Parathyroid adenoma (tissue), 2 donors: ENCODE data around the gene TTBK1.

ENCODE experiments used
- H2AFZ ChIP-seq: fragments of 300-600 bp; sonication (generic); one replicate; pipeline ENCODE4 v1.7.0; 2017; ENCODE audit warnings: antibody characterized with exemption, mild to moderate bottlenecking
- H3K27ac ChIP-seq: fragments of 300-600 bp; sonication (generic); one replicate; pipeline ENCODE4 v1.7.0; 2017
- H3K27me3 ChIP-seq: fragments of 300-600 bp; sonication (generic); one replicate; pipeline ENCODE4 v1.7.0; 2017; ENCODE audit warnings: low read length; ENCODE audit not compliant: control insufficient read depth, insufficient read depth
- H3K36me3 ChIP-seq: fragments of 300-600 bp; sonication (generic); one replicate; pipeline ENCODE4 v1.7.0; 2017; ENCODE audit warnings: low read length; ENCODE audit not compliant: control insufficient read depth, insufficient read depth
- H3K4me1 ChIP-seq: fragments of 300-600 bp; sonication (generic); one replicate; pipeline ENCODE4 v1.7.0; 2017; ENCODE audit warnings: control low read depth
- H3K4me2 ChIP-seq: fragments of 300-600 bp; sonication (generic); one replicate; pipeline ENCODE4 v1.7.0; 2017; ENCODE audit warnings: low read length
- H3K4me3 ChIP-seq: fragments of 300-600 bp; sonication (generic); one replicate; pipeline ENCODE4 v1.7.0; 2017; ENCODE audit warnings: low read depth, low read length
- H3K79me2 ChIP-seq: fragments of 300-600 bp; sonication (generic); one replicate; pipeline ENCODE4 v1.7.0; 2017; ENCODE audit warnings: control low read depth
- H3K9ac ChIP-seq: fragments of 300-600 bp; sonication (generic); one replicate; pipeline ENCODE4 v1.7.0; 2017; ENCODE audit warnings: mild to moderate bottlenecking
- H3K9me3 ChIP-seq: fragments of 300-600 bp; sonication (generic); one replicate; pipeline ENCODE4 v1.7.0; 2017; ENCODE audit warnings: low read length; ENCODE audit not compliant: control insufficient read depth
- CTCF ChIP-seq: fragments of 300-600 bp; sonication (generic); IDR thresholded peaks from one replicate; pipeline ENCODE4 v1.7.0; 2017; ENCODE audit warnings: antibody characterized with exemption, mild to moderate bottlenecking
- donor health status: primary hyperparathyroidism.

The TTBK1 gene

GRCh38 chr6:43304361-43304760, 61.1 kb downstream of the TTBK1 start:
- H3K4me2 ChIP-seq = no peak overlapping the region
- no peak overlapping the region for H3K9ac ChIP-seq
- H3K9me3 ChIP-seq = no peaks in the 10 kb centered on the region
- no peaks in the 10 kb centered on the region for H3K4me1 ChIP-seq
- no peaks in the 10 kb centered on the region for H3K27me3 ChIP-seq
- no peak for TF ChIP-seq CTCF
- no peak overlapping the region for H3K27ac ChIP-seq
- H3K79me2 ChIP-seq = no peaks in the 10 kb centered on the region
- no peak overlapping the region for H3K4me3 ChIP-seq
- no peaks in the 10 kb centered on the region for H3K36me3 ChIP-seq
- no peak overlapping the region for H2AFZ ChIP-seq

GRCh38 chr6:43304882-43305281, 61.6 kb downstream of the TTBK1 start:
- no peaks in the 10 kb centered on the region for H3K79me2 ChIP-seq
- no peaks in the 10 kb centered on the region for H3K4me1 ChIP-seq
- H3K36me3 ChIP-seq = no peaks in the 10 kb centered on the region
- no peak overlapping the region for H3K4me2 ChIP-seq
- H3K27me3 ChIP-seq = no peaks in the 10 kb centered on the region
- no peak overlapping the region for H3K27ac ChIP-seq
- no peak for TF ChIP-seq CTCF
- H3K4me3 ChIP-seq = no peak overlapping the region
- H3K9me3 ChIP-seq = no peaks in the 10 kb centered on the region
- no peak overlapping the region for H3K9ac ChIP-seq
- no peak overlapping the region for H2AFZ ChIP-seq

- Histone ChIP-seq H3K27me3 (no peaks in the 10 kb centered on the region), H3K79me2 (no peaks in the 10 kb centered on the region), H3K27ac (no peak overlapping the region), H3K4me2 (no peak overlapping the region), H3K9me3 (no peaks in the 10 kb centered on the region), H3K36me3 (no peaks in the 10 kb centered on the region), H3K9ac (no peak overlapping the region), H3K4me3 (no peak overlapping the region), H2AFZ (no peak overlapping the region), H3K4me1 (no peaks in the 10 kb centered on the region)
- TF ChIP-seq CTCF = no peak
Measured at GRCh38 chr6:43306086-43306485, 62.8 kb downstream of the TTBK1 start.

GRCh38 chr6:43307451-43308100, 64.3 kb downstream of the TTBK1 start:
- Histone ChIP-seq H2AFZ (no peak overlapping the region), H3K79me2 (no peaks in the 10 kb centered on the region), H3K36me3 (no peaks in the 10 kb centered on the region), H3K4me2 (no peak overlapping the region), H3K4me1 (no peaks in the 10 kb centered on the region), H3K27ac (no peak overlapping the region), H3K9me3 (no peaks in the 10 kb centered on the region), H3K27me3 (no peaks in the 10 kb centered on the region), H3K9ac (no peak overlapping the region), H3K4me3 (no peak overlapping the region)
- no peak for TF ChIP-seq CTCF
